GM12892 (cell line): ENCODE measurements around the gene NUDT1.

Experiments
- POLR2A ChIP-seq: IDR thresholded peaks from 2 replicates; pipeline ENCODE4 v1.6.1; 2011; ENCODE audit warnings: low read depth, low read length, control low read depth
- POLR2AphosphoS5 ChIP-seq: IDR thresholded peaks from 2 replicates; pipeline ENCODE4 v1.6.1; 2011; ENCODE audit warnings: low read depth, low read length, control low read depth
- TAF1 ChIP-seq: IDR thresholded peaks from 2 replicates; pipeline ENCODE4 v1.6.1; 2011; ENCODE audit warnings: low read depth, mild to moderate bottlenecking, control low read depth, low read length, borderline replicate concordance

DNA sequence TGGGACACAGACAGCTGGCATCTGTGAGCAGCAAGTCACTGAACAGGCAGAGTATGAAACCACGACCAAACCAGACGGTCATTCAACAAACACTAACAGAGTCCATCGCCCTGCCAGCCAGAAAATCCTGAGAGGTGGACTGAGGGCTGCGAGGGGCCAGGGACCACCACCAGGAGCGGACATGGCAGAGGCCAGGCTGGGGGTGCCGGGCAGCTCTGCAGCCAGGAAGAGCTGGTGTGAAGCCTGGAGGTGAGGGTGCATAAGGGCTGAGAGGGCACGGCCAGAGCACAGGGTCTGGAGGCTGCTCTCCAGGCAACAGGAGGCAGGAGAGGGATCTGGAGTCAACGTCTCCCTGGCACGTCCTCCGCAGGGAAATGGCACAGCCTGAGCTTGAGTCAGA, 24.8 kb upstream of the NUDT1 start:
- no peak for TF ChIP-seq POLR2A
- no peak for TF ChIP-seq POLR2AphosphoS5
- TF ChIP-seq TAF1, result no peak
